OCI-LY1 (cell line): ENCODE measurements around the gene ISL1.

Source experiments
- EZH2 ChIP-seq: fragments of 200-600 bp; sonication (generic), shearing (Covaris generic); IDR thresholded peaks from 2 replicates; pipeline ENCODE4 v1.8.0; 2017; ENCODE audit warnings: borderline replicate concordance, mixed run types, mild to moderate bottlenecking, antibody characterized with exemption, low read length, moderate library complexity, mixed read lengths
- TF ChIP-seq, protein P1 (sequence below): fragments of 200-600 bp; sonication (generic), shearing (Covaris generic); IDR thresholded peaks from 2 replicates; pipeline ENCODE4 v1.5.1; 2017; ENCODE audit warnings: mild to moderate bottlenecking, antibody characterized with exemption, low read length, moderate library complexity, mixed read lengths

DNA sequence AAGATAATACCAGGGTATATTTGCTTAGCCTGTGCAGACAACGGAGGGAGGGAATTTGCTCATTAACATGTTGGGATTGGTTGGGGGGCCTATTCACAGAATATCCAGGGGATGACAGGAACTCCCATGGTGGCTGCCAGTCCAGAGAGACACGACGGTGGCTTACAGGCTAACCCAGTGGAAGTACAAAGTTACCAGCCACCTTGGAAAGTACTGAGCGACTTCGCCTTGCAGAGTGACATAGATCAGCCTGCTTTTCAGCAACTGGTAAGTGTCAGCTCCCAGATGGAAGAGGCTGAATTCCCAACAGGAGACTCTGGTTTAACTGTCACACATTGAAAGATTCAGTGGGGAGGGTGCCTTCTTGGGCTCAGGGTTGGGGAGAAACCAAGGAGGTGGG, 7.9 kb downstream of the ISL1 start:
- TF ChIP-seq, protein P1, sequence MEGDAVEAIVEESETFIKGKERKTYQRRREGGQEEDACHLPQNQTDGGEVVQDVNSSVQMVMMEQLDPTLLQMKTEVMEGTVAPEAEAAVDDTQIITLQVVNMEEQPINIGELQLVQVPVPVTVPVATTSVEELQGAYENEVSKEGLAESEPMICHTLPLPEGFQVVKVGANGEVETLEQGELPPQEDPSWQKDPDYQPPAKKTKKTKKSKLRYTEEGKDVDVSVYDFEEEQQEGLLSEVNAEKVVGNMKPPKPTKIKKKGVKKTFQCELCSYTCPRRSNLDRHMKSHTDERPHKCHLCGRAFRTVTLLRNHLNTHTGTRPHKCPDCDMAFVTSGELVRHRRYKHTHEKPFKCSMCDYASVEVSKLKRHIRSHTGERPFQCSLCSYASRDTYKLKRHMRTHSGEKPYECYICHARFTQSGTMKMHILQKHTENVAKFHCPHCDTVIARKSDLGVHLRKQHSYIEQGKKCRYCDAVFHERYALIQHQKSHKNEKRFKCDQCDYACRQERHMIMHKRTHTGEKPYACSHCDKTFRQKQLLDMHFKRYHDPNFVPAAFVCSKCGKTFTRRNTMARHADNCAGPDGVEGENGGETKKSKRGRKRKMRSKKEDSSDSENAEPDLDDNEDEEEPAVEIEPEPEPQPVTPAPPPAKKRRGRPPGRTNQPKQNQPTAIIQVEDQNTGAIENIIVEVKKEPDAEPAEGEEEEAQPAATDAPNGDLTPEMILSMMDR: no peak
- TF ChIP-seq EZH2: no peak
